Astrocyte of the cerebellum (primary cell): Measurements from ENCODE around the gene MAGEB3.

ENCODE experiments used
- DNase-seq: peaks from one replicate; pipeline ENCODE4 v3.0.0-alpha.2; 2011; ENCODE audit warnings: low read depth
- H3K4me3 ChIP-seq: 2 replicates; pipeline ENCODE4 v1.5.1; 2011; ENCODE audit warnings: mild to moderate bottlenecking, low read depth, low read length, moderate library complexity
- CTCF ChIP-seq: IDR thresholded peaks from 2 replicates; pipeline ENCODE4 v1.5.1; 2012; ENCODE audit warnings: low read length, low read depth, moderate library complexity, mild to moderate bottlenecking; ENCODE audit errors: missing control alignments
- in situ Hi-C: cut with HindIII; loops from 2 replicates; pipeline ENCODE4 v1.10.0; 2017; ENCODE audit warnings: low sequenced_read_pairs

Gene MAGEB3

GRCh38 chrX:30215357-30215843 lies 15.1 kb upstream of the MAGEB3 start, which contains the start of gene MAGEB2:
Gene MAGEB2, plus strand, starts transcription at chrX:30215563. Its CDS starts 3,018 bp downstream, at chrX:30218581.
- DNase-seq: no peak
- H3K4me3 ChIP-seq: no peak within 1 kb of the TSS
- TF ChIP-seq CTCF: no peak
- in situ Hi-C loops: no loop called here

- TF ChIP-seq CTCF: no peak
- in situ Hi-C loops: no loop called here
- DNase-seq: no peak
- H3K4me3 ChIP-seq: no peak overlapping the region
Observed at GRCh38 chrX:30217465-30217864, 13.0 kb upstream of the MAGEB3 start.

- no peak overlapping the region for H3K4me3 ChIP-seq
- in situ Hi-C loops: no loop called here
- TF ChIP-seq CTCF: no peak
- no peak for DNase-seq
Observed at GRCh38 chrX:30219372-30219771, 11.1 kb upstream of the MAGEB3 start.

- no peak for TF ChIP-seq CTCF
- H3K4me3 ChIP-seq: no peak overlapping the region
- in situ Hi-C loops: no loop called here
- no peak for DNase-seq
Observed at GRCh38 chrX:30220661-30221060, 9.8 kb upstream of the MAGEB3 start.

- in situ Hi-C loops: no loop called here
- no peak for DNase-seq
- no peak overlapping the region for H3K4me3 ChIP-seq
- TF ChIP-seq CTCF: no peak
Observed at GRCh38 chrX:30224536-30224935, 5.9 kb upstream of the MAGEB3 start.

GRCh38 chrX:30228526-30228925 lies 1.9 kb upstream of the MAGEB3 start:
- no peak for TF ChIP-seq CTCF
- DNase-seq: no peak
- in situ Hi-C loops: no loop called here
- no peak overlapping the region for H3K4me3 ChIP-seq

GRCh38 chrX:30241724-30242415 lies 11.4 kb downstream of the MAGEB3 start, which contains the start of gene MAGEB4:
Gene MAGEB4, plus strand, starts transcription at chrX:30242000. Its CDS starts 136 bp downstream, at chrX:30242136.
- in situ Hi-C loops: no loop called here
- TF ChIP-seq CTCF: no peak
- no peak within 1 kb of the TSS for H3K4me3 ChIP-seq
- DNase-seq: no peak
